Fibroblast of mammary gland (primary cell): ENCODE results near the gene NCF2.

ENCODE experiments used
- DNase-seq: peaks from one replicate; pipeline ENCODE4 v3.0.0-alpha.2; 2010; ENCODE audit warnings: low read depth
- H3K4me3 ChIP-seq: 2 replicates; pipeline ENCODE4 v1.5.1; 2011; ENCODE audit warnings: low read depth, mild to moderate bottlenecking, low read length, moderate library complexity; ENCODE audit not compliant: control insufficient read depth
- TF ChIP-seq, protein P1 (sequence below): conservative IDR thresholded peaks from 2 replicates; pipeline ENCODE4 v1.5.1; 2011; ENCODE audit warnings: low read depth, low read length, inconsistent platforms; ENCODE audit not compliant: control insufficient read depth, insufficient read depth

NCF2 gene

DNA sequence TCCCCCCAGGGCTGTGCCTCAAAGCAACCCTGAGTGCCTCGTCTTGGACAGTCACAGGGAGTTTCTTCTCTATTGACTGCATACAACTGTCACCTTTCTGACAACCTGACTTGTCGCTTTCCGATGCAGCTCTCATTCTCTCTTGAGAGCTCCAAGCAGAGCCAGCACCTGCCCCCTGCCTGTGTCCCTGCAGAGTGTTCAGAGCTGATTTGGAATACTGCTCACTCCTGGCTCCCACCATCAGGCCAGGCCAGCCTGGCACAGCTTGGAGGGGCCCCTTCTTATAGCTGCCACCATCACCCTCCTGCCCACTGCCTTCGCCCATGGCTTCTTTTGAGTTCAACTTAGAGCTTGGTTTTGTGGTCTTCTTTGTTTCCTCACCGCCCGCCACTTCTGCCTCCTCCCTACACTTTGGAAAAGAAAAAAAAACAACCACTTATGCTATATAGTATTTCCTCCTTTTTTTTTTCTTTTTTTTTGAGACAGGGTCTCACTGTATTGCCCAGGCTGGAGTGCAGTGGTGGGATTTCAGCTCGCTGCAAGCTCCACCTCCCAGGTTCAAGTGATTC is 12.3 kb downstream of the NCF2 start:
- no peak for DNase-seq
- no peak overlapping the region for H3K4me3 ChIP-seq
- TF ChIP-seq, protein P1, sequence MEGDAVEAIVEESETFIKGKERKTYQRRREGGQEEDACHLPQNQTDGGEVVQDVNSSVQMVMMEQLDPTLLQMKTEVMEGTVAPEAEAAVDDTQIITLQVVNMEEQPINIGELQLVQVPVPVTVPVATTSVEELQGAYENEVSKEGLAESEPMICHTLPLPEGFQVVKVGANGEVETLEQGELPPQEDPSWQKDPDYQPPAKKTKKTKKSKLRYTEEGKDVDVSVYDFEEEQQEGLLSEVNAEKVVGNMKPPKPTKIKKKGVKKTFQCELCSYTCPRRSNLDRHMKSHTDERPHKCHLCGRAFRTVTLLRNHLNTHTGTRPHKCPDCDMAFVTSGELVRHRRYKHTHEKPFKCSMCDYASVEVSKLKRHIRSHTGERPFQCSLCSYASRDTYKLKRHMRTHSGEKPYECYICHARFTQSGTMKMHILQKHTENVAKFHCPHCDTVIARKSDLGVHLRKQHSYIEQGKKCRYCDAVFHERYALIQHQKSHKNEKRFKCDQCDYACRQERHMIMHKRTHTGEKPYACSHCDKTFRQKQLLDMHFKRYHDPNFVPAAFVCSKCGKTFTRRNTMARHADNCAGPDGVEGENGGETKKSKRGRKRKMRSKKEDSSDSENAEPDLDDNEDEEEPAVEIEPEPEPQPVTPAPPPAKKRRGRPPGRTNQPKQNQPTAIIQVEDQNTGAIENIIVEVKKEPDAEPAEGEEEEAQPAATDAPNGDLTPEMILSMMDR = no peak

GRCh38 chr1:183576537-183576936 is 13.7 kb downstream of the NCF2 start:
- TF ChIP-seq, protein P1 = no peak

GRCh38 chr1:183575606-183576005 is 14.7 kb downstream of the NCF2 start:
- TF ChIP-seq, protein P1 = no peak
- no peak for DNase-seq
- H3K4me3 ChIP-seq = no peak overlapping the region

More at GRCh38 chr1:183576537-183576936, 13.7 kb downstream of the NCF2 start:
- DNase-seq = no peak
- no peak overlapping the region for H3K4me3 ChIP-seq

GRCh38 chr1:183572721-183573120 is 17.5 kb downstream of the NCF2 start:
- H3K4me3 ChIP-seq = no peak overlapping the region
- peak; percentile 35 for DNase-seq
- TF ChIP-seq, protein P1 = no peak

DNA sequence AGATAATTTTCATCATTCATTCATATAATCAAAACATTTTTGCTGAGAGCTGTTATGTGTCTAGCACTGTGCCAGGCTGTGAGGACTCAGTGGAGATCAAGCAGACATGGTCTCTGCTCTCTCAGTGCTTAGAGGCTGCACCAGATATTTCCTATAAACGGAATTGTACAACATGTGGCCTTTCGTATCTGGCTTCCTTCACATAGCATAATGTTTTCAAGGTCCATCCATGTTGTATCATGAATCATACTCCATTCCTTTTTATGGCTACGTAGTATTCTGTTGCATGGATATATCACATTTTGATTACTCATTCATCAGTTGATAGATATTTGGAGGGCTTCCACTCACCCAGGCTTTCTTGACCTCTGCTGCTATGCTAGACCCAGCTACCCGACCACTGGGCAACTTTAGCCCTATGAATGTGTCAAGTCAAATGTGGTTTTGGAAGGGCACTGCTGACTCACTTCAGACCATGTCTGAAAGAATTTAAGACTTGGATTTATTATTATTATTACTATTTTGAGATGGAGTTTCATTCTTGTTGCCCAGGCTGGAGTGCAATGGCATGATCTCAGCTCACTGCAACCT is 18.5 kb downstream of the NCF2 start:
- TF ChIP-seq, protein P1 = no peak
- no peak overlapping the region for H3K4me3 ChIP-seq
- peak; percentile 59 for DNase-seq

DNA sequence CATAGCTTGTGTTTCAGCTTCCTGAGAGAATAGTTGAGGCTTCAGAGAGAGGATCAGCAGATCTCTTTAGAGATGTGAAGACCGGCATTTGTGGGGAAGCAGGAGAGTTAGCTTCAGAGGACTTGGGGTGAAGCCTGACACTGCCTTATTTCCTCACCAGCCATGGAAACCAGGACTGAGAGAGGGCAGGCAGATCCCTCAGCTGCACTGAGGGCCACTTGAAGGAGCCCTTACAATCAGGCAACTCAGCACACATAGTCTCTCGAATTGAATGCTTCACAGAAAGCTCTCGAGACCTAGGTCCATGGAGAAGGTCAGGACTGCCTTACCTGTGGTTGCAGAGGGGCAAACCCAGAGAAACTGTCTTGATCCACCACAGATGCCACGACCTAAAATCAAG is 19.8 kb downstream of the NCF2 start:
- no peak for DNase-seq
- H3K4me3 ChIP-seq = no peak overlapping the region
- TF ChIP-seq, protein P1 = no peak
